GM18499 (cell line): ENCODE measurements around the gene PPP1R3F.
"Not testable (repeated sequence)": the region's sequence is repeated elsewhere in the genome, so short reads cannot be mapped to it uniquely, and the experiment has no call there.

Experiments used
- ATAC-seq: cut with Tn5 transposase; IDR thresholded peaks from one replicate; pipeline ENCODE4 v1.9.1; 2021; ENCODE audit warnings: moderate number of reproducible peaks; ENCODE audit not compliant: insufficient read depth, unreplicated experiment

The PPP1R3F gene

DNA sequence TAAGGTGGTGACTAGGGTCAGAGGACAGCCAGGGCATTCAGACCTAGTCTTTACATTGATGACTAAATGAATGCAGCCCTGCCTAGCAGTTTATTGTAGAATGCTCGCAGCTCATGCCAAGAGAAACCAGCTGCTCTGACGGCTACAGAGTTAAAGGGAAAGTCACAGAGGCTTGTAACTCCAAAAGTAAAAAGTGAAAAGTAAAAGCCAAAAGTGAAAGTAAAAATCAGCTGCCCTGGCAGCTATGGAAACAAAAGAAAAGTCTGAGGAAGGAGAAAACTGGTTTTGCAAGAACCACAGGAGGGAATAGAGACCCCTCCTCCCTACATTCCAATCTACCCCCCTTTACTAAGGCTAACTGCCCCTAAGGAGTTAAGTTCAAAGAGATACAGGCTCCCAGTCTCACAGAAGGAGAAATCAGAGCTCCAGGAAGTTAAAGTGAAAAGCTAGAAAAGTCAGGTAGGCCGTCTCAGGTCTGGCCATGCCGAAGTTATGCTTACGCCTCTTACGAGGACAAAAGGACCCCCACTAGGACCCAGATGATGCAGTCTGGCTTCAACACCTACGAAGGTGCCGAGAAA is 39.9 kb downstream of the PPP1R3F start:
- ATAC-seq, result no peak

DNA sequence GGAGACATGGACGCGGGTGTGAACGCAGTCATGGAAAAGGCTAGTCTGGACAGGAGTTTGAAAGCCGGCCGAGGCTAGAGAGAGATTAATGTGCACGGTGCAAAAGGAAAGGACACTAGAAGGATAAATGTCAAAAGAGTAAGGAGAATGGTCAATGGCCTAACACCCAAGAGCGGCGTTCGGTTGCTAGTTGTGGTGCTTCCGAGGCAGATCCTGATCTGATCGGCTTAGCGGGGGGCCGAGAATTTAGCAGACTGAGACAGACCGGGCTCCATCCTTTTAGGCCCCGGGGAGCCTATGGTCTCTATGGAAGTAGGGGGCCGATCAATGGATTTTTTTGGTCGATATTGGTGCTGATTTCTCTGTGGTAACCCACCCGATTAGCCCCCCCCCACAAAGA is 40.8 kb downstream of the PPP1R3F start:
- no peak for ATAC-seq

DNA sequence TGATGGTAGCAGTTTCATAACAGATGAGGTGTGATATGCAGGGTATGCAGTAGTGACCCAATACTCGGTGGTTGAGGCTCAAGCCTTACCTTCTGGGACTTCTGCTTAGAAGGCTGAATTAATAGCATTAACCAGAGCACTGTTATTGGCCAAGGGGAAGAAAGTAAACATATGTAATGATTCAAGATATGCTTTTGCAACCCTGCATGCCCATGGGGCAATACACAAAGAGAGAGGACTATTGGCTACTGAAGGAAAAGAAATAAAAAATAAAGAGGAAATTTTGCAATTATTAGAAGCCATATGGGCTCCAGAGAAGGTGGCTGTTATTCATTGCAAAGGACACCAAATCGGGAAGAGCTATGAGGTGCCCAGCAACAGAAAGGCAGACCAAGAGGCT is 42.6 kb downstream of the PPP1R3F start:
- no peak for ATAC-seq

DNA sequence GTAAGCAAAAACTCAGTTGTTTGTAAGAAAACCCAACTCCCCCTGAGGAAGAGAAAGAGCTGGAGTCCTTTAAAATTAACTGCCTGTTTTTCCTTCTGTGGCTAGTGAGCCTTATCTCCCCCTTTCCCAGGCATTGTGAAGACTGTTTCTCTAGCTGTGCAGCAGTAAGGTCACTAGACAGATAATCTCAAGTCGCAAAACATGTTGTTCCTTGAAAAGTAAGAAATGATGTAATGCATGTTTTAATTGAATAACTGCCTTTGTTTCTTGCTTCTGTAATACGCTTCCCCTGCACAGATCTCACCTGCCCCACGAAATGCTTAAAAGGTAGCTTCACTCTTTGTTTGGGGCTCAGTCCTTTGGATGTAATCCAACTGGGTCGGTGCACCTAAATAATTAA is 46.5 kb downstream of the PPP1R3F start:
- no peak for ATAC-seq

DNA sequence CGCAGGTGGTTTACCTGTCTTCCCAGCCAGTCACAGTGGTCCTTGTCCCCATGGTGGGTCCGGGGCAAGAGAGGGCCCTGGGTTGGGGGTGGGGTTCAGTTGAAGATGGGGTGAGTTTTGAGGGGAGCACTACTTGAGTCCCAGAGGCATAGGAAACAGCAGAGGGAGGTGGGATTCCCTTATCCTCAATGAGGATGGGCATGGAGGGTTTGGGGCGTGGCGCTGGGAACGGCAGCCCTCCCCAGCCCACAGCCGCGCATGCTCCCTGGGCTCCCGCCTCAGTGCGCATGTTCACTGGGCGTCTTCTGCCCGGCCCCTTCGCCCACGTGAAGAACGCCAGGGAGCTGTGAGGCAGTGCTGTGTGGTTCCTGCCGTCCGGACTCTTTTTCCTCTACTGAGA is 52.1 kb downstream of the PPP1R3F start, which contains the start of gene GAGE12J:
Gene GAGE12J, plus strand, starts transcription at position 301 of the 400 bp plus-strand sequence. CDS start 1,157 bp downstream, outside the sequence.
- not testable (repeated sequence) for ATAC-seq

DNA sequence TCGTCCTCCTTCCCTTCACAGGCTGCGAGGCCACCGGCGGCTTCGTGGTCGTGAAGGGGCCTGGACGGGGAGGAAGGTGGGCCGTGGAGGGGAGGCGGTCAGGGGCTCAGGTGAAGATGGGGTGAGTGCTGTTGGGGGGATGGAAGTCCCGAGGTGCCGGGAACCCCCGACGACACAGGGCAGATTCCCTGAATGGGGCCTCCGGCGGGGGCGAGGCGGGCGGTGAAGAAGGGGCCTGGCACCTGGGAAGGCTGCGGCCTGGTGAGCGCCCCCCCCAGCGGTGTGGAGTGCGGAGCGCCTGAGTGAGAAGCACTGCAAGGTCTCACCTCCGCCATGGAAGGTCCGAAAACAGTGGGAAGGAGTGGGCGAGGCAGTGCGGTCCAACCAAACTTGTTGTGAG is 52.7 kb downstream of the PPP1R3F start:
- not testable (repeated sequence) for ATAC-seq

DNA sequence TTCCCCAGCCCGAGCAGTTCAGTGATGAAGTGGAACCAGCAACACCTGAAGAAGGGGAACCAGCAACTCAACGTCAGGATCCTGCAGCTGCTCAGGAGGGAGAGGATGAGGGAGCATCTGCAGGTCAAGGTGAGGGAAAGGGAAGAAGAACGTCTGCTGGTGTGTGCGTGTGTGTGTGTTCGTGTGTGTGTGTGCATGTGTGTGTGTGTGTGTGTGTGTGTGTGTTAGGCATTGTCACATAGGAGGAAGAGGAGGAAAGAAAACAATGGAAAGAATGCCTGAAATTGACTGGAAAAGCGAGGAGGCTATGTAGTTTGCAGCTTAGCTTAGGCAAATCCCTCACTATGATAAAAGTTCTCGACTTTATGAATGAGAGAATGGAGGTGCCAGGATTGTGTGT is 54.1 kb downstream of the PPP1R3F start:
- ATAC-seq, result not testable (repeated sequence)

DNA sequence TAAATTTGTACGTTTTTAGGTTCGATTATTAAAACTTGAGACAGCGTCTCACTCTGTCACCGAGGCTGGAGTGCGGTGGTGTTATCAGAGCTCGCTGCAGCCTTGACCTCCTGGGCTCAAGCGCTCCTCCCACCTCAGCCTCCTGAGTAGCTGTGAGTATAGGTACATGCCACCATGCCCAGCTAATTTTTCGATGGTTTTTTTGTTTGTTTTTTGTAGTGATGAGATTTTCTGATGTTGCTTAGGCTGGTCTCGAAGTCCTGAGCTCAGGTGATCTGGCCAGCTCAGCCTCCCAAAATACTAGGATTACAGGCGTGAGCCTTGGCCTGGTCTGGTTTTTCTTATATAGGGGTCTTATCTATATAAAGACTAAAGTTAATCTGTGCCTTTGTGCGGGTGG is 60.8 kb downstream of the PPP1R3F start:
- not testable (repeated sequence) for ATAC-seq

DNA sequence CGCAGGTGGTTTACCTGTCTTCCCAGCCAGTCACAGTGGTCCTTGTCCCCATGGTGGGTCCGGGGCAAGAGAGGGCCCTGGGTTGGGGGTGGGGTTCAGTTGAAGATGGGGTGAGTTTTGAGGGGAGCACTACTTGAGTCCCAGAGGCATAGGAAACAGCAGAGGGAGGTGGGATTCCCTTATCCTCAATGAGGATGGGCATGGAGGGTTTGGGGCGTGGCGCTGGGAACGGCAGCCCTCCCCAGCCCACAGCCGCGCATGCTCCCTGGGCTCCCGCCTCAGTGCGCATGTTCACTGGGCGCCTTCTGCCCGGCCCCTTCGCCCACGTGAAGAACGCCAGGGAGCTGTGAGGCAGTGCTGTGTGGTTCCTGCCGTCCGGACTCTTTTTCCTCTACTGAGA is 61.7 kb downstream of the PPP1R3F start, which contains the start of gene GAGE13:
Gene GAGE13, plus strand, starts transcription at position 301 of the 400 bp plus-strand sequence. CDS start 1,156 bp downstream, outside the sequence.
- not testable (repeated sequence) for ATAC-seq

DNA sequence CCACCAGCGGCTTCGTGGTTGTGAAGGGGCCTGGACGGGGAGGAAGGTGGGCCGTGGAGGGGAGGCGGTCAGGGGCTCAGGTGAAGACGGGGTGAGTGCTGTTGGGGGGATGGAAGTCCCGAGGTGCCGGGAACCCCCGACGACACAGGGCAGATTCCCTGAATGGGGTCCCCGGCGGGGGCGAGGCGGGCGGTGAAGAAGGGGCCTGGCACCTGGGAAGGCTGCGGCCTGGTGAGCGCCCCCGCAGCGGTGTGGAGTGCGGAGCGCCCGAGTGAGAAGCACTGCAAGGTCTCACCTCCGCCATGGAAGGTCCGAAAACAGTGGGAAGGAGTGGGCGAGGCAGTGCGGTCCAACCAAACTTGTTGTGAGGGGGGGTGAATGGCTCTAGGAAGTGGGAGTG is 62.2 kb downstream of the PPP1R3F start:
- not testable (repeated sequence) for ATAC-seq
